HT1080 (cell line): ENCODE results near the gene CHCHD3. TPM values are rescaled to one million over a fixed set of nuclear protein-coding genes. Genes with fewer than 3 reads are reported as not detected.
A peak's percentile ranks its signal among the peaks of the same experiment; 100 is the strongest.

Experiments
- DNase-seq: peaks from one replicate; pipeline ENCODE4 v3.0.0-alpha.2; 2015; ENCODE audit warnings: low read depth
- total RNA-seq: library from RNA; depleted of rRNA; stranded (reverse); fragments of >200 nt; shearing (Covaris generic); gene quantifications from 2 replicates; pipeline ENCODE4 v1.2.3, GENCODE V29; 2014

The CHCHD3 gene
- total RNA-seq, 1 experiment from 2014 or later, result 148 TPM

- DNase-seq, result no peak
Observed at GRCh38 chr7:132819648-132820047, 262.2 kb downstream of the CHCHD3 start.

- no peak for DNase-seq
Observed at GRCh38 chr7:132817949-132818348, 263.9 kb downstream of the CHCHD3 start.

GRCh38 chr7:132815696-132816311 lies 266.1 kb downstream of the CHCHD3 start:
- peak; percentile 6 for DNase-seq

GRCh38 chr7:132815130-132815529 lies 266.8 kb downstream of the CHCHD3 start:
- DNase-seq, result no peak

GRCh38 chr7:132810561-132810960 lies 271.3 kb downstream of the CHCHD3 start:
- DNase-seq, result no peak

- DNase-seq, result no peak
Observed at GRCh38 chr7:132806834-132807233, 275.1 kb downstream of the CHCHD3 start.

- no peak for DNase-seq
Observed at GRCh38 chr7:132805766-132806165, 276.1 kb downstream of the CHCHD3 start.

GRCh38 chr7:132804849-132805485 lies 276.9 kb downstream of the CHCHD3 start:
- DNase-seq, result no peak

GRCh38 chr7:132800522-132800921 lies 281.4 kb downstream of the CHCHD3 start:
- no peak for DNase-seq

- DNase-seq, result no peak
Observed at GRCh38 chr7:132799081-132799413, 282.8 kb downstream of the CHCHD3 start.

GRCh38 chr7:132797152-132797551 lies 284.7 kb downstream of the CHCHD3 start:
- DNase-seq, result no peak

GRCh38 chr7:132793474-132793873 lies 288.4 kb downstream of the CHCHD3 start:
- no peak for DNase-seq

GRCh38 chr7:132791036-132791435 lies 290.9 kb downstream of the CHCHD3 start:
- no peak for DNase-seq

- DNase-seq, result no peak
Observed at GRCh38 chr7:132790104-132790503, 291.8 kb downstream of the CHCHD3 start.

- DNase-seq, result no peak
Observed at GRCh38 chr7:132789281-132789680, 292.6 kb downstream of the CHCHD3 start.

GRCh38 chr7:132785870-132786269 lies 296.0 kb downstream of the CHCHD3 start:
- no peak for DNase-seq

- no peak for DNase-seq
Observed at GRCh38 chr7:132784406-132784805, 297.5 kb downstream of the CHCHD3 start.

GRCh38 chr7:132783824-132784223 lies 298.1 kb downstream of the CHCHD3 start:
- peak; percentile 95 for DNase-seq

GRCh38 chr7:132782777-132783640 lies 298.9 kb downstream of the CHCHD3 start:
- peak; percentile 35 for DNase-seq

GRCh38 chr7:132780822-132781221 lies 301.1 kb downstream of the CHCHD3 start:
- no peak for DNase-seq

- DNase-seq, result no peak
Observed at GRCh38 chr7:132779164-132779563, 302.7 kb downstream of the CHCHD3 start.

- no peak for DNase-seq
Observed at GRCh38 chr7:132778761-132779160, 303.1 kb downstream of the CHCHD3 start.
